GM21423 (cell line): ENCODE data around the gene TJP3.
"Not testable (repeated sequence)": the region's sequence is repeated elsewhere in the genome, so short reads cannot be mapped to it uniquely, and the experiment has no call there.

ENCODE experiments used
- ATAC-seq: cut with Tn5 transposase; IDR thresholded peaks from one replicate; pipeline ENCODE4 v1.9.1; 2021; ENCODE audit warnings: mild to moderate bottlenecking, moderate library complexity; ENCODE audit not compliant: unreplicated experiment

Gene TJP3

GRCh38 chr19:3765757-3766156, 57.6 kb downstream of the TJP3 start:
- not testable (repeated sequence) for ATAC-seq

- no peak for ATAC-seq
These were observed 58.3 kb downstream of the TJP3 start for GRCh38 chr19:3766520-3766919.

GRCh38 chr19:3767050-3767449, 58.9 kb downstream of the TJP3 start:
- no peak for ATAC-seq

- ATAC-seq = no peak
These were observed 60.0 kb downstream of the TJP3 start for GRCh38 chr19:3768015-3768747.

GRCh38 chr19:3768748-3769099, 60.5 kb downstream of the TJP3 start:
- ATAC-seq = no peak

DNA sequence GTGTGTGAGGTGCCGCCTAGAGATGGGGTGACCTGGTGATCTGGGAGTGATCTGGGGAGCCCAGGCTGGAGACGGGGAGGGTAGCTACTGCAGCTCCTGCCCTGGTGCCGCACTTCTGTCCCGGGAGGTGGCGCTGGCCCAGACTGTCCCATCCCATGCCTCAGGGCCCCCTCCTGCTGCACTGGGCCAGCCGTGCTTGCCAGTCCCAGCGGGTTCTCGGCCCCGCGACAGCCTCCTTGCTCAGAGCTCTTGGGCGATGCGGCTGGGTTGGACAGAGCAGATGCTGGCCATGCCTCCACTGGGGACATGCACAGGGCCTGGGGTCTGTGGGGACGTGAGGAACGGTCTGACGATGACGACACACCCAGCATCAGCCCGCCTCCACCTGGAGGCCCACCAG, 61.3 kb downstream of the TJP3 start:
- no peak for ATAC-seq

DNA sequence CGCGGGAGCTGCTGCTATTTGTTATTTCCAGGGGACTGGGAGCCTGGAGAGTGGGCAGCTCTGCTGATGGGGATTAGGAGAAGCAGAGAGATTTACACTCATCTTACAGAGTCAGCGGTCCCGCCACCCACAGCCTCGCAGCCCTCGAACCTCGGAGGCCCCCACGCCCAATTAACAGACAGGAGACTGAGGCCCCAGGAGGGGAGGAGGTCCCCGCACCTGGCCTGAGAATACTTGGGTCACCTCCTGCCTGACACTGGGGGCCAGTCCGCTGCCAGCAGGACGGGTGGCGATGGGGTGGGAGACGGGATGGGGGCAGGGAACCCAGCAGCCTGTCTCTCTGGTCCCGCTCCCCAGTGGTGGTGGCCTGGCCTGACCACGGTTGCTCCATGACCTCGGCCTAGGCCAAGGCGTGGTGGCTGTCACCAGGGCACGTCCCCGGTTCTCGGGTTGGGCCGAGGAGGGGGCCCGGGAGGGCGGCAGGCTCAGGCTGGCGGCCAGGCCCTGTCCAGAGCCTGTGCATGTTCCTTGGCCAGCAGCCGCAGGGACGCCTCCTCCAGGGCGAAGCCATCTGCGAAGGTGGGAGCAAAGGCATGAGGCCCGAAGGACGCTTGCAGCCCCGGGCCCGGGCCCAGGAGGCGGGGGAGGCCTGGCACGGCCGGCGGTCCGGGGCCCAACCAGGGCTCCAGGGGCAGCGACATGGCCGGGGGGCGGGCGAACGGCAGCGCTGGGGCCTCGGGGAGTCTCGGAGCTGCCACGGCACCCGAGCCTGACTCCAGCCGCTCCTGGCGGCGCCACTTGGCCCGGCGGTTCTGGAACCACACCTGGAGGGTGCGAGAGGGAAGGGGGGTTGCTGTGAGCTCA, 62.2 kb downstream of the TJP3 start:
- ATAC-seq = no peak

DNA sequence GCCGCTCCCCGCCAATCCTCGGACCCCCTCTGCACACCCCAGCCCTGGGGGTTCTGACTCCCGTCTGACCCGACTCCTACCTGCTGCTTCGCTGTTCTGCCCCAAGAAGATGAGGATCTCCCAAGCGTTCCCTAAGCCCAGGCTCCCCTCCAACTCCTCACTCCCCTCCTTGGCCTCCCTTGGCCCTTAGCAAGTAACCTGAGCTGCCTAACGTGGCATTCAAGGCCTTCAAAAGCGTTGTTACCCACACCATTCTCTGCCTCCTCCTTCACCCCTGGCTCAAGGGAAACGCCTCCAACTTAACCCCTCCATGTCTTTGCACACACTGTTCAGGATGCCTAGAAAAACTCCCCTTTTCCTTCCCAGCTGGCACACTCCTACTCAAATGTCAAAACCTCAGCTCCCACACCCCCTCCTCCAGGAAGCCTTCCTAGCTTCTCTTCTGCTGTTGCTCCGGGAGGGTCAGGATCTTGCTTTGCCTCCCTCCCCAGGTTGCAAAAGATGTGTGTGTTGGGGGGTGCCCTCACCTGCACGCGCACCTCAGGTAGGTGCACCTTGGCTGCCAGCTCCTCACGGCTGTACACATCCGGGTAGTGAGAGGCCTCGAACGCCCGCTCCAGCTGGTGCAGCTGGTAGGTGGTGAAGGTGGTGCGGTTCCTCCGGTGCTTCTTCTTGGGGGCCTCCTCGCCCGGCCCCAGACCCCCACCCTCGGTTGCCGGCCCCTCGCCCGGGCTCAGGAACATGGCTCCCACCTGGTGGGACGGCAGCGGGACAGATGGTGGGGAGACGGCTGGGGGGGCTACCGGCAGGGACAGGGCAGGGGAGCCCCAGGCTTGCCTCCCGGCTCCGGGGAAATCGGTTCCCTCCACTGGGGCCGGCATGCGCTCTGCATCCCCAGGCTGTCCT, 63.1 kb downstream of the TJP3 start:
- no peak for ATAC-seq

DNA sequence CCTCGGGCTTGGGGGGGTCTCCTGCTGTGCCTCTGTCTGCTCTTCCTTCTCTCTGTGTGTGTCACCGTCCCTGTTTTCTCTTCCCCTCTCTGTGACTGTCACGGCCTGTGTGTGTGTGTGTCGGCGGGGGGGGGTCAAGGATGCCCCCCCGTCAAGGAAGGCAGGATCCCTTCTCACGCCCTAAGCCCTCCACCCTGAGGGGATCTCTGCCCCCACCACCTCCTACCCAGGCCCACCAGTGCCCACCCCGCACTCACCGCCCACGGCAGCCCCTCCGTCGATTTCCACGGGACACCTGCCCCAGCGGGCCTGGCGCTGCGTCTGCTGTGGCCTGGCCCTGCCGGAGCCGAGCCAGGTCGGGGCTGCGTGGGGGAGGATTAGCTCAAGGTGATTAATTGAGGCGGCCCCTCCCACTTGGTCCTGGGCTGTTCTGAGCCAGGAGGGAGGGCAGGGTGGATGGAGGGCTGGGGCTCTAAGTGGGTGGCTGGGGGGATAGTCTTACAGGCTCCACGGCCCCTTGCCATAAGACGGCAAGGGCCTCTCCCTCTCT, 63.8 kb downstream of the TJP3 start, which contains the start of gene RAX2:
TSS of gene RAX2 (minus strand) at position 323 of the 550 bp plus-strand sequence. CDS start 486 bp downstream, outside the sequence.
- no peak for ATAC-seq

GRCh38 chr19:3773814-3774515, 65.8 kb downstream of the TJP3 start:
- ATAC-seq = no peak

DNA sequence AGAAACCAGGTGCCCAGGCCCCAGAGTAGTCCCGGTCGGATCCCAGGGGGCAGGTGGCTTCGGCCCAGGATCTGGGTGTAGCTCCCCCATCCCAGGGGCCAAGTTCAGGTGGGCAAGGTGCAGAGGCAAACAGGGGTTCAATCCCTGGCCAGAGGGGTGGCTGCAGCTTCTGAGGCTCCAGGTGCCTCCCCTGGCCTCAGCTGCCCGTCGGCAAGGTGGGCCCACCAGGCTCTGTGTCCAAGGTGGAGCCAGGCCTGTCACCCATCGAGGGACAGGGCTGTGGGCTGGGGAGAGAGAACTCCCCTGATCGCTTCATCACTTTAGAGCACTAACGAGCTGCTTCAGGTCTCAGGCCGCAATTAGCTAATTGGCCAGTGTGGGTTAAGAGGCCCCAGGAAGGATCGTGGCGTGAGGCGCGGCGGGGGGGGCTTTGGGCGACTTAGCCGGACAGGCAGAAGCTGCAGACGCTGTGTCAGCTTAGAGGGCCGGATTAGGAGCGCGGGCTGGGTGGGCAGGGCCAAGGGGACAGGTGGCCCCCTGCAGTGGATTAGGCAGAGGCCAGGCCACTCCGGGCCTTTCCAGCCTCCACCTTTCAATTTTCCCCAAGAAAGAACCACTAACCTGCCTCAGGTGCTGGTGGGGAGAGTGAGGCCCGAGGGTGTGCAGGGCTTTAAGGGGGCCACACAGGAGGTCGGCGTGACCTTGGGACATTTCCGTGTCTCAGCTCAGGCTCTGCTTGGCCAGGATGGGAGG, 66.6 kb downstream of the TJP3 start:
- no peak for ATAC-seq

DNA sequence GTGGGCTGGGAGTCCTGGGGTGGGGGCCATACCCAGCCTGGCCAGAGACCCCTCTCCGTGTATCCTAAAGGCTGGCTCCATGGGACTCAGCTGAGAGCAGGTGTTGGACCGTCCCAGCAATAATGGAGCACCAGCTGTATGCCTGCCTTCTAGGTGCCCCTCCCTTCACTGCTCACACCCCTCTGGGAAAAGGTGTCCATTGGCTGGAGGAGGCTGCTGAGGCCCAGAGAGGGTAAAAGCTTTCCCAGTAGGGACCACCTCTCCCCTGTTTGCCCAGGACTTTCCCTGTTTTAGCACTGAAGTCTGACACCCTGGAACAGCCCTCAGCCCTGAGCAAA, 67.2 kb downstream of the TJP3 start:
- ATAC-seq = no peak

GRCh38 chr19:3775831-3776230, 67.6 kb downstream of the TJP3 start:
- ATAC-seq = no peak

- ATAC-seq = no peak
These were observed 68.4 kb downstream of the TJP3 start for GRCh38 chr19:3776479-3777040.

- ATAC-seq = no peak
These were observed 70.1 kb downstream of the TJP3 start for GRCh38 chr19:3778104-3778867.

GRCh38 chr19:3778899-3779723, 70.9 kb downstream of the TJP3 start:
- no peak for ATAC-seq

GRCh38 chr19:3780786-3781304, 72.7 kb downstream of the TJP3 start:
- ATAC-seq = no peak
